Astrocyte of the spinal cord (primary cell): ENCODE data around the gene ATXN1.
A peak's percentile ranks its signal among the peaks of the same experiment; 100 is the strongest.

ENCODE experiments used
- DNase-seq: peaks from one replicate; pipeline ENCODE4 v3.0.0; 2011; ENCODE audit warnings: low read depth, low spot score
- H3K4me3 ChIP-seq: 2 replicates; pipeline ENCODE4 v1.5.1; 2011; ENCODE audit warnings: low read depth, mild to moderate bottlenecking, low read length, moderate library complexity
- CTCF ChIP-seq: IDR thresholded peaks from 2 replicates; pipeline ENCODE4 v1.5.1; 2012; ENCODE audit warnings: low read depth, mild to moderate bottlenecking, low read length, inconsistent platforms
- in situ Hi-C: cut with HindIII; loops from 2 replicates; pipeline ENCODE4 v1.10.0; 2017; ENCODE audit warnings: low sequenced_read_pairs

The ATXN1 gene

GRCh38 chr6:16522937-16523336, 238.3 kb downstream of the ATXN1 start:
- no peak for DNase-seq
- no peak for TF ChIP-seq CTCF
- no peak overlapping the region for H3K4me3 ChIP-seq
- in situ Hi-C loops = no loop called here

DNA sequence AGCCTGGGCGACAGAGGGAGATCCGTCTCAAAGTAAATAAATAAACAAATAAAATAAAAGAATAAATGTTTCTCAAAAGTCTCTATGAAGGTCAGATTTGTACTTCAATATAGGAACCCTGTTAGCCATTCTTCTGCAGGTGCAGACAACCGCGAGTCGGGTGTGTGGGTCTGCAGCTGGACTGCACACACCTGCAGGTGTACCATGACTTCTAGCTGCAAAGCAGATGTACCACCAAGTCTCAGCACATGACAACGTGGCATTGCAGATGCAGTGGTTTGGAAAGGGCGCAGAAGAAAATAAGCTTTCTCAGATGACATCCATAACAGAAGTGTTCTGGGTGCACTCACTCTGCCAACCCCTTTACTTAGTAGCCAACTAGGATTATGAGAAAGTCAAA, 239.7 kb downstream of the ATXN1 start:
- H3K4me3 ChIP-seq = no peak overlapping the region
- TF ChIP-seq CTCF = no peak
- in situ Hi-C loops = no loop called here
- no peak for DNase-seq

- in situ Hi-C loops = no loop called here
- H3K4me3 ChIP-seq = no peak overlapping the region
- DNase-seq = no peak
- TF ChIP-seq CTCF = no peak
These were observed 241.7 kb downstream of the ATXN1 start for GRCh38 chr6:16519265-16520242.

DNA sequence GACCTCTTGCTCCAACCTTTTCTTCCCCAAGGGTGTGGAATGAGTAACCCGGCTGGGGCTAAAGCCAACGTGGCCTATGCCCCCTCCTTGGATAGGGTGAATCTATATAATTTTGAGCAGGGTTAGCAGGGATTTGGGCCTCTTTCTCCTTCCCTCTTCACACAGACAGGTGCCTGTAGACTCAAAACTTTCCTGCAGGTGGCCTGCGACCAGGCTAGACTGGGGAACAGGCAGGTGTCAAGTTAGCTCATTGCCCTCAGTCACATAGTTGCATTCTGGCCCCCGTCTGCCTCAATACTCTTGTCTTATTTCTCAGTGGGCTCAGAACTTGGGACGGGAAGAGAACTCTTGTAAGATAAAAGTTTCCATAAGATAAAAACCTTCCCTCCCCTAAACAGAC, 243.0 kb downstream of the ATXN1 start:
- in situ Hi-C loops = no loop called here
- no peak for TF ChIP-seq CTCF
- no peak for DNase-seq
- no peak overlapping the region for H3K4me3 ChIP-seq

DNA sequence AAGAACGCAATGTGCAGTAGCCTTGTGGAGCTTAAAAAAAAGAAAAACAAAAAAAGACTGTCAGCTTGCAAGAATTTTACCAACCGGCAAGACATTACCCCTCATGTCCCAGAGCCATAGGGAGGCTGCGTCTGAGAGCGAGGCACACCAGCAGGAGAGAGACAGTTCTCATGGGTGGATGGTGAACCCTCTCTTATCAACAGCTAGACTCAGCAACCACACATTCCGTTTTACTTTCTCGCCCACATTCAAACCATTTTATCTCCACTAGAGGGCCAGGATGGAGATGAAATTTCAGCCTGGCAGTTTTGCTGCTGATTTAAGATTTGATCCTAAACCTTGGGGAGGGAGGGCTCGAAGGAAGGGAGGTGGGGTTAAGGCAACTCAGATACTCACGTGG, 247.0 kb downstream of the ATXN1 start:
- peak; percentile 76 for DNase-seq
- H3K4me3 ChIP-seq = no peak overlapping the region
- in situ Hi-C loops = no loop called here
- TF ChIP-seq CTCF = peak; percentile 68

- in situ Hi-C loops = no loop called here
- H3K4me3 ChIP-seq = no peak overlapping the region
- no peak for DNase-seq
- no peak for TF ChIP-seq CTCF
These were observed 248.5 kb downstream of the ATXN1 start for GRCh38 chr6:16512544-16513290.
